GM21390 (cell line): Measurements from ENCODE around the gene ANKRD27.
"Not testable (repeated sequence)": the region's sequence is repeated elsewhere in the genome, so short reads cannot be mapped to it uniquely, and the experiment has no call there.

Experiments
- ATAC-seq: cut with Tn5 transposase; IDR thresholded peaks from one replicate; pipeline ENCODE4 v1.9.1; 2021; ENCODE audit not compliant: unreplicated experiment

Gene ANKRD27

GRCh38 chr19:32607479-32607878, 67.5 kb downstream of the ANKRD27 start:
- ATAC-seq: no peak

- no peak for ATAC-seq
Measured at GRCh38 chr19:32606289-32606688, 68.7 kb downstream of the ANKRD27 start.

GRCh38 chr19:32605544-32605943, 69.4 kb downstream of the ANKRD27 start:
- ATAC-seq: no peak

- ATAC-seq: no peak
Measured at GRCh38 chr19:32603961-32604360, 71.0 kb downstream of the ANKRD27 start.

GRCh38 chr19:32599736-32600157, 75.2 kb downstream of the ANKRD27 start:
- no peak for ATAC-seq

- ATAC-seq: no peak
Measured at GRCh38 chr19:32599258-32599657, 75.7 kb downstream of the ANKRD27 start.

- no peak for ATAC-seq
Measured at GRCh38 chr19:32598022-32598421, 77.0 kb downstream of the ANKRD27 start.

- no peak for ATAC-seq
Measured at GRCh38 chr19:32595491-32595890, 79.5 kb downstream of the ANKRD27 start.

- no peak for ATAC-seq
Measured at GRCh38 chr19:32594021-32594420, 81.0 kb downstream of the ANKRD27 start.

- ATAC-seq: not testable (repeated sequence)
Measured at GRCh38 chr19:32587747-32588504, 87.1 kb downstream of the ANKRD27 start.

GRCh38 chr19:32581705-32582179, 93.2 kb downstream of the ANKRD27 start:
- ATAC-seq: peak; percentile 8

GRCh38 chr19:32580901-32581704, 93.9 kb downstream of the ANKRD27 start, which contains the start of gene PDCD5:
Gene PDCD5 (plus strand): TSS chr19:32581190. CDS start chr19:32581262, 72 bp downstream.
- ATAC-seq: peak; percentile 87

GRCh38 chr19:32580353-32580900, 94.6 kb downstream of the ANKRD27 start:
- ATAC-seq: peak; percentile 32

- ATAC-seq: no peak
Measured at GRCh38 chr19:32576790-32577189, 98.2 kb downstream of the ANKRD27 start.

- ATAC-seq: no peak
Measured at GRCh38 chr19:32573492-32573794, 101.5 kb downstream of the ANKRD27 start.

GRCh38 chr19:32572700-32573491, 102.1 kb downstream of the ANKRD27 start:
- ATAC-seq: not testable (repeated sequence)

- ATAC-seq: not testable (repeated sequence)
Measured at GRCh38 chr19:32571471-32572075, 103.4 kb downstream of the ANKRD27 start.

- no peak for ATAC-seq
Measured at GRCh38 chr19:32570081-32570785, 104.7 kb downstream of the ANKRD27 start.

GRCh38 chr19:32567486-32567885, 107.5 kb downstream of the ANKRD27 start:
- no peak for ATAC-seq
